ENCODE data around the gene CDH24. TPM values are rescaled to one million over a fixed set of nuclear protein-coding genes. Genes with fewer than 3 reads are reported as not detected.

The CDH24 gene
- total RNA-seq, result 14.1 TPM

GRCh38 chr14:23056956-23057756, at the start of gene CDH24:
Gene CDH24, minus strand, starts transcription at chr14:23057520. Its CDS starts 1,787 bp downstream, at chr14:23055733.

GRCh38 chr14:23104591-23105347, 47.4 kb upstream of the CDH24 start, which contains the start of gene CIROP:
Gene CIROP, minus strand, starts transcription at chr14:23104989. Its CDS starts 69 bp downstream, at chr14:23104920.

DNA sequence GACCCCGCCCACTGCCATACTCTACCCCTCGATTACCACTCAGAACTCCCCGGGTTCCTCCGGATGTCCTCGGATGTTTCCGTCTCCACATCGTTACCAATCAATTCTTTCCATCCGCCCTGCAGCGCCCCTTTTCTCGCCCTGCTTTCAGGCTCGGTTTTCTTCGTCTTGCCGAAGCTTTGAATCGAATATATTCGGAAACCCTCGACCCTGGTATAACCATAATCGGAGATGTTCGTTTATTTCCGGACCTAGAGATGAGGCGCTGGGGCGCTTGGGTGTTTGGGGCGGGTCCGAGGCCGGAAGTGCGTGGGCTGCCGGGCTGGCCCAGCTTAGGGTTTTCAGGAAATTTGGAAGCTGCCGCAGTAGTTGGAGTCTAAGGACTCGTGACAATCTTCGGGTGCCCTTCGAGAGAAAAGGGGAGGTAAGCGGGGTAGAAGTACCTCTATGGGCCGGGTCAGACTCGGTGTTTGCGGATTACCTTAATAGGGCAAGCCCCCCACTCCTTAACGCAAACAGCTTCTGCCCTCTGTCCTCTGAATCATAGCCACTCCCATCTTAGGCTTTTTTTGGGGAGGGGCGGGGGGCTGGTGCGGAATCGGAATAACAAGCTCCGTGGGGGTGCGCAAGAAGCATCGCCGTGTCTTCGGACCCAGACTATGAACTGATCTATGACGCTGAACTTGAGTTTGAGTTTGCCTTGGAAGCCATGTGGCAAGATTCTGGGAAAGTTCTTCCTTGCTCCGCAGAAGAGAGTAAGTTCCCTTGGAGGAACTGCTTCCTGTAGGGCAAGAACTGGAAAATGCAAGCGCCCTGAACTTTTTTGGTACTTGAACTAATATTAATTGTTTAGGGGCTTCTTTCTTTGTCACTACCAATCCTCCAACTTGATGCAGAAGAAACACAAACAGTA, 38.1 kb upstream of the CDH24 start, which contains the start of gene C14orf119:
C14orf119 (plus strand) TSS at position 310 of the 913 bp plus-strand sequence. CDS start 2,154 bp downstream, outside the sequence.

GRCh38 chr14:23094666-23095195, 37.4 kb upstream of the CDH24 start, which contains the start of gene ACIN1:
Gene ACIN1, minus strand, starts transcription at chr14:23095136. Its CDS starts 24 bp downstream, at chr14:23095112.

GRCh38 chr14:23042162-23042965, 15.0 kb downstream of the CDH24 start, which contains the start of gene PSMB11:
Gene PSMB11, plus strand, starts transcription at chr14:23042212. Its CDS starts 14 bp downstream, at chr14:23042226.

GRCh38 chr14:23034498-23035302, 22.6 kb downstream of the CDH24 start, which contains the start of gene PSMB5:
Gene PSMB5, minus strand, starts transcription at chr14:23034900. Its CDS starts 19 bp downstream, at chr14:23034881.

GRCh38 chr14:23009939-23010726, 47.2 kb downstream of the CDH24 start, which contains the start of gene C14orf93:
Gene C14orf93, minus strand, starts transcription at chr14:23010143. Its CDS starts 11,120 bp downstream, at chr14:22999023.

Other genes with a start within 250 kb of the CDH24 start
- 5.3 TPM for gene SLC7A7, start 242.1 kb downstream of the CDH24 start, total RNA-seq
- 35.3 TPM for gene MRPL52, start 227.6 kb downstream of the CDH24 start, total RNA-seq
- 14.3 TPM for gene MMP14, start 220.9 kb downstream of the CDH24 start, total RNA-seq
- gene LRP10, start 185.8 kb downstream of the CDH24 start, total RNA-seq, result 7.8 TPM
- gene REM2, start 174.3 kb downstream of the CDH24 start, total RNA-seq, result 5.5 TPM
- gene RBM23, start 138.4 kb downstream of the CDH24 start, total RNA-seq, result 69.9 TPM
- 66.4 TPM for gene PRMT5, start 128.1 kb downstream of the CDH24 start, total RNA-seq
- 25.8 TPM for gene HAUS4, start 100.4 kb downstream of the CDH24 start, total RNA-seq
- 7.2 TPM for gene AJUBA, start 75.0 kb downstream of the CDH24 start, total RNA-seq
- 3.5 TPM for gene C14orf93, start 47.4 kb downstream of the CDH24 start, total RNA-seq
- 156 TPM for gene PSMB5, start 22.6 kb downstream of the CDH24 start, total RNA-seq
- not detected for gene PSMB11, start 15.3 kb downstream of the CDH24 start, total RNA-seq
- 91.8 TPM for gene ACIN1, start 37.6 kb upstream of the CDH24 start, total RNA-seq
- 22.1 TPM for gene C14orf119, start 38.0 kb upstream of the CDH24 start, total RNA-seq
- gene CIROP, start 47.5 kb upstream of the CDH24 start, total RNA-seq, result not detected
- not detected for gene CEBPE, start 61.7 kb upstream of the CDH24 start, total RNA-seq
- 14.8 TPM for gene SLC7A8, start 126.1 kb upstream of the CDH24 start, total RNA-seq
- gene RNF212B, start 180.4 kb upstream of the CDH24 start, total RNA-seq, result not detected
- gene HOMEZ, start 228.6 kb upstream of the CDH24 start, total RNA-seq, result 4.6 TPM
- gene PPP1R3E, start 245.3 kb upstream of the CDH24 start, total RNA-seq, result 10.4 TPM
- gene BCL2L2, start 249.3 kb upstream of the CDH24 start, total RNA-seq, result 21.9 TPM